H1 (cell line): ENCODE measurements around the gene JAK2. TPM values are rescaled to one million over a fixed set of nuclear protein-coding genes. Genes with fewer than 3 reads are reported as not detected.

Experiments
- CTCF ChIA-PET: fragments of 300-600 bp; sonication (Branson Sonifier 250); formaldehyde crosslinking; loops from one replicate; lab custom pipeline; 2021; ENCODE audit not compliant: partially characterized antibody; lab: Charles Lee
- POLR2A ChIA-PET: fragments of 300-600 bp; sonication (Branson Sonifier 250); formaldehyde crosslinking; loops from one replicate; lab custom pipeline; 2021; ENCODE audit warnings: inconsistent platforms; ENCODE audit not compliant: partially characterized antibody; lab: Charles Lee
- DNase-seq, 2 experiments: peaks; one replicate each; pipeline versions ENCODE4 v3.0.0 to v3.0.0-alpha.2; 2010 to 2022; ENCODE audit warnings: low spot score in 2 of 2, low read depth in 1 of 2, mixed read lengths in 1 of 2
- FAIRE-seq: peaks from 2 replicates; lab custom pipeline; 2011; peaks lifted over from hg19 to GRCh38; lab: Jason Lieb, UNC
- H2AFZ ChIP-seq: 2 replicates; pipeline ENCODE4 v1.8.1; 2012; ENCODE audit warnings: low read length, inconsistent platforms
- H2AK5ac ChIP-seq: 2 replicates; pipeline ENCODE4 v1.6.1; 2013; ENCODE audit warnings: low read depth, low read length
- H2BK120ac ChIP-seq: replicated peaks from 2 replicates; pipeline ENCODE3; 2013; ENCODE audit warnings: low read depth, low read length, inconsistent platforms
- H2BK12ac ChIP-seq: 2 replicates; pipeline ENCODE4 v1.6.1; 2013; ENCODE audit warnings: low read depth, low read length
- H2BK15ac ChIP-seq: 2 replicates; pipeline ENCODE4 v1.6.1; 2013; ENCODE audit warnings: low read length
- H2BK20ac ChIP-seq: 2 replicates; pipeline ENCODE4 v1.6.1; 2013; ENCODE audit warnings: low read length
- H2BK5ac ChIP-seq: 2 replicates; pipeline ENCODE4 v1.6.1; 2013; ENCODE audit warnings: low read depth, low read length
- H3K14ac ChIP-seq: 2 replicates; pipeline ENCODE4 v1.6.1; 2013; ENCODE audit warnings: inconsistent platforms; ENCODE audit not compliant: insufficient read length
- H3K18ac ChIP-seq: 2 replicates; pipeline ENCODE4 v1.6.1; 2013; ENCODE audit warnings: low read length; ENCODE audit errors: extremely low read depth
- H3K23ac ChIP-seq: 2 replicates; pipeline ENCODE4 v1.6.1; 2013; ENCODE audit warnings: inconsistent platforms; ENCODE audit not compliant: insufficient read length
- H3K23me2 ChIP-seq: 2 replicates; pipeline ENCODE4 v1.6.1; 2013; ENCODE audit warnings: low read depth, low read length
- H3K27ac ChIP-seq: 2 replicates; pipeline ENCODE4 v1.6.1; 2011; ENCODE audit warnings: low read depth, low read length, inconsistent platforms
- H3K27me3 ChIP-seq, 4 experiments: replicated peaks in 1 of 4; 1 replicate in 1 of 4; 2 replicates in 3 of 4; pipeline versions ENCODE4 v1.6.1 to v1.8.1; 2011 to 2013; ENCODE audit warnings: low read length in 3 of 4, mild to moderate bottlenecking in 3 of 4, inconsistent platforms in 2 of 4, mixed read lengths in 2 of 4, moderate library complexity in 1 of 4; ENCODE audit not compliant: control insufficient read depth in 3 of 4, insufficient read depth in 3 of 4; ENCODE audit errors: extremely low read depth in 1 of 4
- H3K36me3 ChIP-seq, 4 experiments: 2 replicates each; pipeline versions ENCODE4 v1.6.1 to v1.8.1; 2011 to 2013; ENCODE audit warnings: mild to moderate bottlenecking in 4 of 4, low read length in 3 of 4, moderate library complexity in 2 of 4, control low read depth in 1 of 4, inconsistent platforms in 1 of 4; ENCODE audit not compliant: insufficient read depth in 4 of 4, control insufficient read depth in 2 of 4
- H3K4ac ChIP-seq: replicated peaks from 2 replicates; pipeline ENCODE3; 2013; ENCODE audit warnings: low read length, low read depth, mixed read lengths, inconsistent platforms; ENCODE audit not compliant: insufficient read length
- H3K4me1 ChIP-seq, 4 experiments: replicated peaks in 1 of 4; 1 replicate in 1 of 4; 2 replicates in 3 of 4; pipeline versions ENCODE4 v1.6.1 to v1.8.1; 2011 to 2013; ENCODE audit warnings: low read length in 3 of 4, inconsistent platforms in 2 of 4, mixed read lengths in 1 of 4; ENCODE audit not compliant: insufficient read depth in 4 of 4, control insufficient read depth in 3 of 4
- H3K4me2 ChIP-seq, 2 experiments: 2 replicates each; pipeline versions ENCODE4 v1.6.1 to v1.8.1; 2011 to 2013; ENCODE audit warnings: low read depth in 2 of 2, low read length in 2 of 2, control low read depth in 1 of 2, inconsistent platforms in 1 of 2, mild to moderate bottlenecking in 1 of 2; ENCODE audit not compliant: insufficient read depth in 1 of 2
- H3K4me3 ChIP-seq, 4 experiments: fragments of 200-600, 300-600 bp in 1 of 4; sonication (generic), shearing (Covaris generic), sonication (Bioruptor Twin) in 1 of 4; 2 replicates each; pipeline versions ENCODE4 v1.5.1 to v1.8.1; 2011 to 2016; ENCODE audit warnings: low read length in 4 of 4, low read depth in 3 of 4, control low read depth in 2 of 4, inconsistent platforms in 2 of 4, mild to moderate bottlenecking in 2 of 4, mixed read lengths in 1 of 4, moderate library complexity in 1 of 4; ENCODE audit not compliant: insufficient read depth in 2 of 4; ENCODE audit errors: extremely low read depth in 1 of 4
- H3K56ac ChIP-seq: replicated peaks from 2 replicates; pipeline ENCODE3; 2013; ENCODE audit warnings: low read depth, mild to moderate bottlenecking, mixed read lengths, low read length, inconsistent platforms; ENCODE audit not compliant: insufficient read length
- H3K79me1 ChIP-seq: 2 replicates; pipeline ENCODE4 v1.6.1; 2013; ENCODE audit warnings: low read depth, low read length, control low read depth
- H3K79me2 ChIP-seq, 2 experiments: 2 replicates each; pipeline versions ENCODE4 v1.6.1 to v1.8.1; 2012 to 2013; ENCODE audit warnings: low read length in 2 of 2, mild to moderate bottlenecking in 2 of 2, inconsistent platforms in 1 of 2; ENCODE audit not compliant: insufficient read depth in 2 of 2, control insufficient read depth in 1 of 2
- H3K9ac ChIP-seq, 4 experiments: replicated peaks in 1 of 4; 1 replicate in 1 of 4; 2 replicates in 3 of 4; pipeline versions ENCODE4 v1.6.1 to v1.8.1; 2011 to 2013; ENCODE audit warnings: low read depth in 3 of 4, low read length in 3 of 4, control low read depth in 2 of 4, mild to moderate bottlenecking in 2 of 4, moderate library complexity in 2 of 4, inconsistent platforms in 1 of 4; ENCODE audit errors: extremely low read depth in 1 of 4
- H3K9me3 ChIP-seq, 2 experiments: 2 replicates each; pipeline versions ENCODE4 v1.6.1 to v1.8.1; 2012 to 2013; ENCODE audit warnings: mild to moderate bottlenecking in 2 of 2, moderate library complexity in 2 of 2, control low read depth in 1 of 2, inconsistent platforms in 1 of 2, low read depth in 1 of 2, low read length in 1 of 2, mixed read lengths in 1 of 2; ENCODE audit not compliant: insufficient read depth in 2 of 2
- H4K20me1 ChIP-seq, 2 experiments: replicated peaks in 1 of 2; 2 replicates each; pipeline versions ENCODE3 to v1.8.1; 2011 to 2013; ENCODE audit warnings: inconsistent platforms in 2 of 2, low read length in 2 of 2, mild to moderate bottlenecking in 1 of 2; ENCODE audit not compliant: insufficient read depth in 2 of 2, control insufficient read depth in 1 of 2
- H4K5ac ChIP-seq: 2 replicates; pipeline ENCODE4 v1.6.1; 2013; ENCODE audit warnings: low read length, low read depth, mixed read lengths, inconsistent platforms; ENCODE audit not compliant: insufficient read length
- H4K8ac ChIP-seq: 2 replicates; pipeline ENCODE4 v1.8.0; 2013; ENCODE audit warnings: mild to moderate bottlenecking, moderate library complexity, low read length, inconsistent platforms; ENCODE audit not compliant: insufficient read depth; ENCODE audit errors: extremely low read depth
- H4K91ac ChIP-seq: replicated peaks from 2 replicates; pipeline ENCODE3; 2013; ENCODE audit warnings: low read length, mixed read lengths, inconsistent platforms; ENCODE audit not compliant: insufficient read length
- BACH1 ChIP-seq: IDR thresholded peaks from 2 replicates; pipeline ENCODE4 v1.6.1; 2012; ENCODE audit warnings: low read length, improper control_type of control experiment
- CBX5 ChIP-seq: fragments of 300-800, 300-1000 bp; sonication (generic); IDR thresholded peaks from 2 replicates; pipeline ENCODE4 v1.7.1; 2016; ENCODE audit warnings: antibody characterized with exemption, low read length, low read depth
- GTF2F1 ChIP-seq: IDR thresholded peaks from 2 replicates; pipeline ENCODE4 v1.6.1; 2012; ENCODE audit warnings: low read depth, low read length, improper control_type of control experiment, borderline replicate concordance
- HDAC6 ChIP-seq: IDR thresholded peaks from one replicate; pipeline ENCODE4 v1.7.1; 2012; ENCODE audit warnings: low read depth, mild to moderate bottlenecking, inconsistent platforms, low read length, moderate library complexity
- KDM1A ChIP-seq: fragments of 200-600, 300-600 bp; sonication (generic); IDR thresholded peaks from 2 replicates; pipeline ENCODE4 v1.7.1; 2016; ENCODE audit warnings: mild to moderate bottlenecking, low read length, borderline replicate concordance
- KDM5A ChIP-seq: fragments of 200-600 bp; IDR thresholded peaks from 2 replicates; pipeline ENCODE4 v1.7.1; 2012; ENCODE audit warnings: mild to moderate bottlenecking, low read length, inconsistent platforms, mixed read lengths
- SIX5 ChIP-seq: IDR thresholded peaks from 2 replicates; pipeline ENCODE4 v1.6.1; 2011; ENCODE audit warnings: mild to moderate bottlenecking, low read depth, low read length
- ZNF274 ChIP-seq: IDR thresholded peaks from 2 replicates; pipeline ENCODE4 v1.7.0; 2012; ENCODE audit warnings: low read length, borderline replicate concordance; ENCODE audit errors: extremely low read depth
- WGBS, 2 experiments: shearing (Covaris generic) in 1 of 2; methylation state at CpG; one replicate each; pipeline versions ENCODE4 v1.1.6 to v1.1.7; 2013 to 2015; ENCODE audit warnings: low lambda C conversion rate in 2 of 2, mixed read lengths in 2 of 2, inconsistent platforms in 1 of 2, low coverage in 1 of 2, missing lambda C conversion rate in 1 of 2; ENCODE audit not compliant: insufficient replicate concordance in 2 of 2, insufficient coverage in 1 of 2, insufficient read length in 1 of 2; ENCODE audit errors: extremely low coverage in 1 of 2, missing lambda C conversion rate in 1 of 2; 5-methylcytosine and 5-hydroxymethylcytosine counted together
- polyA plus RNA-seq, 7 experiments: library from polyadenylated mRNA; depleted of rRNA in 3 of 7; stranded (reverse) in 5 of 7; unstranded in 2 of 7; fragments of >200 nt in 5 of 7; fragments of 200-250 nt in 2 of 7; gene quantifications; 1 replicate in 5 of 7; 2 replicates in 1 of 7; 4 replicates in 1 of 7; pipeline versions ENCODE4 v1.2.1 to v1.2.3, GENCODE V29; 2011 to 2013; ENCODE audit warnings: missing spikeins in 2 of 7, mixed read lengths in 2 of 7
- total RNA-seq: library from RNA; stranded (reverse); fragmentation: NEBNext Ultra II Directional; extraction: Animal tissue kit (Norgen Biotek cat#: 25700); gene quantifications from 2 replicates; pipeline ENCODE4 v1.2.1, GENCODE V29; 2021

JAK2 gene
- total and polyA plus RNA-seq, 2 of the 8 experiments (the other 6 are each of a cell fraction or from before 2014, with no cell fraction given), result 0.50 to 2.1 TPM

GRCh38 chr9:5122516-5122915 lies 137.4 kb downstream of the JAK2 start:
- no peak overlapping the region for H3K9ac ChIP-seq
- no peaks in the 10 kb centered on the region for H4K20me1 ChIP-seq
- FAIRE-seq, result no peak
- no peaks in the 10 kb centered on the region for H3K36me3 ChIP-seq
- 92% methylated on average over 3 of the region's 3 CpGs; no CpG with 5 or more reads in 1 of the 2 experiments for WGBS, 2 experiments
- H2BK12ac ChIP-seq, result no peak overlapping the region
- no peak overlapping the region for H3K18ac ChIP-seq
- no peak overlapping the region for H3K4me2 ChIP-seq
- H3K23ac ChIP-seq, result no peak overlapping the region
- H3K4me1 ChIP-seq, result no peaks in the 10 kb centered on the region
- no peak overlapping the region for H4K5ac ChIP-seq
- TF ChIP-seq ZNF274, result no peak
- no peak for TF ChIP-seq KDM1A
- no peak for TF ChIP-seq HDAC6
- no peak for TF ChIP-seq BACH1
- TF ChIP-seq CBX5, result no peak
- TF ChIP-seq SIX5, result no peak
- TF ChIP-seq KDM5A, result no peak
- TF ChIP-seq GTF2F1, result no peak
- no peak overlapping the region for H2BK5ac ChIP-seq
- DNase-seq, result no peak
- no peak overlapping the region for H4K8ac ChIP-seq
- no peak overlapping the region for H2BK120ac ChIP-seq
- no peaks in the 10 kb centered on the region for H3K27me3 ChIP-seq
- H2BK20ac ChIP-seq, result no peak overlapping the region
- POLR2A ChIA-PET, result no interaction called here
- CTCF ChIA-PET, result interaction anchor here (0.6 to 0.7 kb wide), 2 partner anchors 33 to 84 kb away, joined by 3 to 6 read pairs; no protein-coding TSS in a partner anchor
- H3K9me3 ChIP-seq, result no peaks in the 10 kb centered on the region
- no peak overlapping the region for H2AK5ac ChIP-seq
- H2AFZ ChIP-seq, result no peak overlapping the region
- no peaks in the 10 kb centered on the region for H3K79me1 ChIP-seq
- no peak overlapping the region for H3K27ac ChIP-seq
- H3K14ac ChIP-seq, result no peak overlapping the region
- no peak overlapping the region for H3K56ac ChIP-seq
- H2BK15ac ChIP-seq, result no peak overlapping the region
- no peak overlapping the region for H3K4ac ChIP-seq
- no peaks in the 10 kb centered on the region for H3K23me2 ChIP-seq
- H3K79me2 ChIP-seq, result no peaks in the 10 kb centered on the region
- no peak overlapping the region for H4K91ac ChIP-seq
- no peak overlapping the region for H3K4me3 ChIP-seq
